ENCODE measurements around the gene CD300LF.

GRCh38 chr17:74756891-74757290 lies 44.2 kb upstream of the CD300LF start:
- TF ChIP-seq CTCF (IDR thresholded peaks at IDR 0.05) (no peak), POLR2A (IDR thresholded peaks at IDR 0.05) (no peak), EP300 (IDR thresholded peaks at IDR 0.05) (no peak), POLR2AphosphoS5 (IDR thresholded peaks at IDR 0.05) (no peak)
